ENCODE measurements around the gene TIGD1.
"Not testable (repeated sequence)": the region's sequence is repeated elsewhere in the genome, so short reads cannot be mapped to it uniquely, and the experiment has no call there.

The TIGD1 gene

GRCh38 chr2:232534940-232535651 lies 15.3 kb downstream of the TIGD1 start:
- no peak for TF ChIP-seq MAX (IDR thresholded peaks at IDR 0.05; ENCODE audit: low read depth, low read length)
- TF ChIP-seq POLR2A (IDR thresholded peaks at IDR 0.05; ENCODE audit: extremely low read depth, insufficient read length) = no peak
- TF ChIP-seq MYC (IDR thresholded peaks at IDR 0.05; ENCODE audit: low read depth, low read length) = no peak
- TF ChIP-seq CTCF (IDR thresholded peaks at IDR 0.05; ENCODE audit: low read depth, low read length) = no peak
- no peak for DNase-seq (ENCODE audit: low read depth)
- no peak overlapping the region for H3K4me3 ChIP-seq (ENCODE audit: low read depth, low read length)

GRCh38 chr2:232533944-232534710 lies 16.2 kb downstream of the TIGD1 start:
- no peak overlapping the region for H3K4me3 ChIP-seq (ENCODE audit: low read depth, low read length)
- DNase-seq (ENCODE audit: low read depth) = no peak
- no peak for TF ChIP-seq MAX (IDR thresholded peaks at IDR 0.05; ENCODE audit: low read depth, low read length)
- no peak for TF ChIP-seq CTCF (IDR thresholded peaks at IDR 0.05; ENCODE audit: low read depth, low read length)
- no peak for TF ChIP-seq POLR2A (IDR thresholded peaks at IDR 0.05; ENCODE audit: extremely low read depth, insufficient read length)
- TF ChIP-seq MYC (IDR thresholded peaks at IDR 0.05; ENCODE audit: low read depth, low read length) = no peak

- not testable (repeated sequence) for DNase-seq (ENCODE audit: low read depth); H3K4me3 ChIP-seq (ENCODE audit: low read depth, low read length)
These were observed 17.5 kb downstream of the TIGD1 start for GRCh38 chr2:232532821-232533220.

GRCh38 chr2:232532419-232532818 lies 17.9 kb downstream of the TIGD1 start:
- DNase-seq (ENCODE audit: low read depth) = no peak
- H3K4me3 ChIP-seq (ENCODE audit: low read depth, low read length) = no peak overlapping the region
- TF ChIP-seq POLR2A (IDR thresholded peaks at IDR 0.05; ENCODE audit: extremely low read depth, insufficient read length) = no peak
- TF ChIP-seq MAX (IDR thresholded peaks at IDR 0.05; ENCODE audit: low read depth, low read length) = no peak
- TF ChIP-seq MYC (IDR thresholded peaks at IDR 0.05; ENCODE audit: low read depth, low read length) = no peak
- no peak for TF ChIP-seq CTCF (IDR thresholded peaks at IDR 0.05; ENCODE audit: low read depth, low read length)

- TF ChIP-seq MAX (IDR thresholded peaks at IDR 0.05; ENCODE audit: low read depth, low read length) (no peak), CTCF (IDR thresholded peaks at IDR 0.05; ENCODE audit: low read depth, low read length) (no peak), POLR2A (IDR thresholded peaks at IDR 0.05; ENCODE audit: extremely low read depth, insufficient read length) (no peak), MYC (IDR thresholded peaks at IDR 0.05; ENCODE audit: low read depth, low read length) (no peak)
- no peak for DNase-seq (ENCODE audit: low read depth)
These were observed 19.6 kb downstream of the TIGD1 start for GRCh38 chr2:232530626-232531260.

More at GRCh38 chr2:232530626-232531260, 19.6 kb downstream of the TIGD1 start:
- no peak overlapping the region for H3K4me3 ChIP-seq (ENCODE audit: low read depth, low read length)
